ENCODE results near the gene ERC2.
"Not testable (repeated sequence)": the region's sequence is repeated elsewhere in the genome, so short reads cannot be mapped to it uniquely, and the experiment has no call there.

- not testable (repeated sequence) for TF ChIP-seq CTCF, POLR2AphosphoS5, POLR2A, EP300 (IDR thresholded peaks at IDR 0.05)
Measured at GRCh38 chr3:56015374-56015773, 452.9 kb downstream of the ERC2 start.
